Transverse colon (tissue), 3 donors: ENCODE results near the gene ZNF205.

ENCODE experiments used
- EP300 ChIP-seq: sonication (generic); formaldehyde crosslinking; IDR thresholded peaks from one replicate; pipeline ENCODE4 v1.6.1; 2017; ENCODE audit warnings: antibody characterized with exemption, low read depth
- POLR2A ChIP-seq: fragments of 450-650 bp; IDR thresholded peaks from one replicate; pipeline ENCODE4 v1.6.1; 2016; ENCODE audit warnings: antibody characterized with exemption, mild to moderate bottlenecking, moderate library complexity
- TF ChIP-seq, protein P1 (sequence below), 5 experiments: fragments of 200-600 bp in 3 of 5; fragments of 450-650 bp in 2 of 5; sonication (generic) in 3 of 5; IDR thresholded peaks; 1 replicate in 2 of 5; 2 replicates in 3 of 5; pipeline ENCODE4 v1.5.1; 2016 to 2017; ENCODE audit warnings: antibody characterized with exemption in 5 of 5, inconsistent platforms in 3 of 5, mild to moderate bottlenecking in 2 of 5, moderate library complexity in 1 of 5

DNA sequence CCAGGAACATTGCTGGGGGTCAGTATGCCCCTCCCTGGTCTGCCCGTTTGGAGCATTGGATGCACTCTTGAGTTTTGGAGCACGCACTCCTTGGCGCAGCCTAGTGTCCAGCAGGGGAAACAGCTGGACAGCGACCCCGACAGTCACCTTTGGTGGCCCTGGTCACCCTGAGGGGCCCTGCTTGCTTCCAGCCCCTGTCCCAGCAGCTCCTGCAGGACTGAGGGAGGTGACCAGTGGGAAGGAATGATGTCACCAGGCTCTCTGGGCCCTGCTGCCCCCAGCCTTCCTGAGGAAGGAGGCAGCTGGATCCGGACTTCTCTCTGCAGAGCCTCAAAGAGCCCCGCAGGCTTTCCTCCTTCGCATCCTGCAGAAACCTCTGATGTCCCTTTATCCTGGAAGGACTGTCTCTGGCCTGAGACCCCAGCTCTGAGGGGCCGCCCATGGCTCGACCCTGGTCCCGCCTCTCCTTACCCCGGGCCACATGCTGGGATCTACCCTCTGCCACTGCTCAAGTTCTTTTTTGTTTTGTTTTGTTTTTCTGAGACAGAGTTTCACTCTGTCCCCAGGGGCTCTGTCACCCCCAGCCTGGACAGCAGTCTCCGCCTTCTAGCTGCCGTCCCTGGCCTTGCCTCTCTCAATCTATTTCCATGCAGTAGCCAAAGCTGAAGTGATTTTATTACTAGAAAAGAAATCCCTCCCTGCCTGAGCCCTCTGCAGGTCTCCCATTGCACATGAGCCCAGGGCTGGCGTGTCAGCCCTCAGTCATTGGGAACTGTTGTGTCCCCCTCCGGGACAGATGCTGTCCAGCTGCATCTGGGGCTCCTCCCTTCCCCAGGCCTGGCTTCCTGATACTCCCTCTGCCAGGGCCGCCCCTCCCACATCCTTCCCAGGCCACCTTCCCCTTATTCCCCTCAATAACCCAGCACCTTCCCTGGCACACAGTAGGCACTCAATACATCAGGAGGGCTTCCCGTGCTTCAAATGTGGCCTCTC lies 24.8 kb upstream of the ZNF205 start:
- TF ChIP-seq, protein P1, sequence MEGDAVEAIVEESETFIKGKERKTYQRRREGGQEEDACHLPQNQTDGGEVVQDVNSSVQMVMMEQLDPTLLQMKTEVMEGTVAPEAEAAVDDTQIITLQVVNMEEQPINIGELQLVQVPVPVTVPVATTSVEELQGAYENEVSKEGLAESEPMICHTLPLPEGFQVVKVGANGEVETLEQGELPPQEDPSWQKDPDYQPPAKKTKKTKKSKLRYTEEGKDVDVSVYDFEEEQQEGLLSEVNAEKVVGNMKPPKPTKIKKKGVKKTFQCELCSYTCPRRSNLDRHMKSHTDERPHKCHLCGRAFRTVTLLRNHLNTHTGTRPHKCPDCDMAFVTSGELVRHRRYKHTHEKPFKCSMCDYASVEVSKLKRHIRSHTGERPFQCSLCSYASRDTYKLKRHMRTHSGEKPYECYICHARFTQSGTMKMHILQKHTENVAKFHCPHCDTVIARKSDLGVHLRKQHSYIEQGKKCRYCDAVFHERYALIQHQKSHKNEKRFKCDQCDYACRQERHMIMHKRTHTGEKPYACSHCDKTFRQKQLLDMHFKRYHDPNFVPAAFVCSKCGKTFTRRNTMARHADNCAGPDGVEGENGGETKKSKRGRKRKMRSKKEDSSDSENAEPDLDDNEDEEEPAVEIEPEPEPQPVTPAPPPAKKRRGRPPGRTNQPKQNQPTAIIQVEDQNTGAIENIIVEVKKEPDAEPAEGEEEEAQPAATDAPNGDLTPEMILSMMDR (IDR thresholded peaks at IDR 0.05): peak in 1 of 5 experiments; percentile 37
- TF ChIP-seq POLR2A (no peak), EP300 (no peak)
